B cell (primary cell): ENCODE results near the gene KLK4. TPM values are rescaled to one million over a fixed set of nuclear protein-coding genes. Genes with fewer than 3 reads are reported as not detected.

ENCODE experiments used
- ATAC-seq: fragments of 200-7000 bp; cut with Tn5 transposase; one replicate; pipeline ENCODE4 v1.10.0; 2021; ENCODE audit warnings: low read depth, mild to moderate bottlenecking, moderate number of reproducible peaks, moderate library complexity
- CTCF ChIA-PET: fragments of 350-600 bp; sonication (Branson Sonifier 250); formaldehyde crosslinking; loops from one replicate; lab custom pipeline; 2021; ENCODE audit warnings: antibody characterized with exemption, inconsistent platforms; lab: Charles Lee
- POLR2A ChIA-PET: fragments of 350-600 bp; sonication (Branson Sonifier 250); formaldehyde crosslinking; loops from one replicate; lab custom pipeline; 2021; ENCODE audit warnings: antibody characterized with exemption; lab: Charles Lee
- DNase-seq: peaks from one replicate; pipeline ENCODE4 v3.0.0; 2013
- H2AFZ ChIP-seq: 2 replicates; pipeline ENCODE4 v1.6.1; 2012; ENCODE audit warnings: mild to moderate bottlenecking, low read depth, low read length; ENCODE audit not compliant: insufficient read depth, poor library complexity, severe bottlenecking
- H3K27ac ChIP-seq, 2 donors: 1 replicate in 1 of 2; 2 replicates in 1 of 2; pipeline ENCODE4 v1.5.1; 2012 to 2013; ENCODE audit warnings: low read length in 2 of 2, mild to moderate bottlenecking in 2 of 2, moderate library complexity in 1 of 2
- H3K27me3 ChIP-seq, 4 experiments: fragments of 200-600 bp in 1 of 4; sonication (generic) in 1 of 4; replicated peaks in 1 of 4; 1 replicate in 2 of 4; 2 replicates in 2 of 4; pipeline versions ENCODE4 v1.6.1 to v1.7.0; 2013 to 2016; ENCODE audit warnings: low read length in 3 of 4, mild to moderate bottlenecking in 2 of 4, mixed read lengths in 1 of 4, moderate library complexity in 1 of 4; ENCODE audit not compliant: insufficient read depth in 4 of 4, control insufficient read depth in 3 of 4; ENCODE audit errors: control extremely low read depth in 1 of 4
- H3K36me3 ChIP-seq, 2 experiments: replicated peaks in 1 of 2; 1 replicate in 1 of 2; 2 replicates in 1 of 2; pipeline versions ENCODE4 v1.6.1 to v1.7.1; 2013; ENCODE audit warnings: low read length in 1 of 2; ENCODE audit not compliant: insufficient read depth in 2 of 2, control insufficient read depth in 1 of 2; ENCODE audit errors: control extremely low read depth in 1 of 2, extremely low read depth in 1 of 2
- H3K4me1 ChIP-seq, 2 donors: fragments of 200-600 bp in 1 of 2; sonication (generic) in 1 of 2; 1 replicate in 1 of 2; 2 replicates in 1 of 2; pipeline versions ENCODE4 v1.5.1 to v1.6.1; 2013 to 2017; ENCODE audit warnings: low read length in 2 of 2; ENCODE audit not compliant: control insufficient read depth in 2 of 2, insufficient read depth in 2 of 2
- H3K4me2 ChIP-seq: replicated peaks from 2 replicates; pipeline ENCODE3; 2012; ENCODE audit warnings: mild to moderate bottlenecking, low read depth, low read length; ENCODE audit not compliant: poor library complexity, severe bottlenecking
- H3K4me3 ChIP-seq, 5 experiments: fragments of 200-600 bp in 1 of 5; sonication (generic) in 1 of 5; 1 replicate in 3 of 5; 2 replicates in 2 of 5; pipeline versions ENCODE4 v1.5.1 to v1.7.0; 2011 to 2016; ENCODE audit warnings: low read length in 4 of 5, mild to moderate bottlenecking in 4 of 5, low read depth in 2 of 5, control low read depth in 1 of 5, moderate library complexity in 1 of 5; ENCODE audit not compliant: insufficient read depth in 1 of 5; ENCODE audit errors: control extremely low read depth in 1 of 5, extremely low read depth in 1 of 5
- H3K79me2 ChIP-seq: fragments of 200-600 bp; sonication (generic); one replicate; pipeline ENCODE4 v1.6.0; 2016; ENCODE audit warnings: low read length; ENCODE audit not compliant: control insufficient read depth, insufficient read depth
- H3K9ac ChIP-seq: fragments of 200-600 bp; sonication (generic); 2 replicates; pipeline ENCODE4 v1.6.1; 2017; ENCODE audit warnings: mild to moderate bottlenecking, low read length, moderate library complexity
- H3K9me3 ChIP-seq, 3 donors: one replicate each; pipeline versions ENCODE4 v1.6.1 to v1.7.1; 2013; ENCODE audit warnings: low read length in 2 of 3; ENCODE audit not compliant: control insufficient read depth in 2 of 3, insufficient read depth in 1 of 3; ENCODE audit errors: control extremely low read depth in 1 of 3
- H4K20me1 ChIP-seq: 2 replicates; pipeline ENCODE4 v1.6.0; 2012; ENCODE audit warnings: mild to moderate bottlenecking, low read length; ENCODE audit not compliant: insufficient read depth, control insufficient read depth, poor library complexity, severe bottlenecking
- H3K27ac Mint-ChIP-seq: one replicate; pipeline ENCODE4 v1.8.0; 2021; ENCODE audit warnings: mixed read lengths
- H3K27me3 Mint-ChIP-seq: one replicate; pipeline ENCODE4 v1.8.0; 2021; ENCODE audit warnings: mixed read lengths
- H3K4me1 Mint-ChIP-seq: one replicate; pipeline ENCODE4 v1.8.0; 2021; ENCODE audit warnings: mixed read lengths
- H3K4me3 Mint-ChIP-seq: one replicate; pipeline ENCODE4 v1.8.0; 2021; ENCODE audit warnings: mixed read lengths
- H3K9me3 Mint-ChIP-seq: one replicate; pipeline ENCODE4 v1.8.0; 2022; ENCODE audit warnings: mixed read lengths; ENCODE audit not compliant: insufficient read depth
- CTCF ChIP-seq: fragments of 200-600 bp; IDR thresholded peaks from one replicate; pipeline ENCODE4 v1.8.0; 2022; ENCODE audit warnings: antibody characterized with exemption, mild to moderate bottlenecking
- EZH2 ChIP-seq: IDR thresholded peaks from 2 replicates; pipeline ENCODE4 v1.6.1; 2012; ENCODE audit warnings: borderline replicate concordance, low read depth, mild to moderate bottlenecking, moderate library complexity, low read length; ENCODE audit not compliant: insufficient read depth, poor library complexity, severe bottlenecking
- WGBS: methylation state at CpG from one replicate; pipeline ENCODE4 v1.1.5; 2013; ENCODE audit warnings: missing lambda C conversion rate; ENCODE audit not compliant: insufficient coverage; 5-methylcytosine and 5-hydroxymethylcytosine counted together
- intact Hi-C: fragments of 100-400 bp; cut with micrococcal nuclease; formaldehyde crosslinking; loops from one replicate; pipeline ENCODE4 v1.10.0; 2022
- polyA plus RNA-seq: library from polyadenylated mRNA; depleted of rRNA; stranded (reverse); fragments of >200 nt; gene quantifications from 2 replicates; pipeline ENCODE4 v1.2.3, GENCODE V29; 2012
- total RNA-seq, 2 donors: library from RNA; stranded (reverse); fragments of 120-200 nt in 1 of 2; gene quantifications; 1 replicate in 1 of 2; 2 replicates in 1 of 2; pipeline versions ENCODE4 v1.2.3 to v1.2.4, GENCODE V29; 2013 to 2022

Gene KLK4
- total and polyA plus RNA-seq, 2 donors (not counting 1 experiment from before 2014, with no cell fraction given) = 0.45 to 0.52 TPM

- intact Hi-C loops = no loop called here
- no peaks in the 10 kb centered on the region for H3K9me3 Mint-ChIP-seq
- Histone ChIP-seq H3K79me2 (no peaks in the 10 kb centered on the region), H3K27ac (no peak overlapping the region), H3K4me1 (peaks cover under 1 to 5% of the 10 kb centered on the region in 2 donors), H2AFZ (no peak overlapping the region), H3K27me3 (no peaks in the 10 kb centered on the region), H3K9ac (no peak overlapping the region), H3K4me3 (no peak overlapping the region), H3K36me3 (no peaks in the 10 kb centered on the region), H3K4me2 (no peak overlapping the region), H3K9me3 (no peaks in the 10 kb centered on the region), H4K20me1 (no peaks in the 10 kb centered on the region)
- POLR2A ChIA-PET = no interaction called here
- WGBS = no CpG with 5 or more reads among the region's 3 CpGs
- ATAC-seq = no peak
- H3K27ac Mint-ChIP-seq = no peak overlapping the region
- DNase-seq = no peak
- no peak overlapping the region for H3K4me3 Mint-ChIP-seq
- peaks cover 7% of the 10 kb centered on the region for H3K4me1 Mint-ChIP-seq
- CTCF ChIA-PET = interaction anchor here (0.8 to 1.8 kb wide), 2 partner anchors 40 to 44 kb away, joined by 3 to 13 read pairs; no protein-coding TSS in a partner anchor
- peaks cover 19% of the 10 kb centered on the region for H3K27me3 Mint-ChIP-seq
- TF ChIP-seq CTCF = no peak
- TF ChIP-seq EZH2 = no peak
These were observed 29.0 kb downstream of the KLK4 start for GRCh38 chr19:50882188-50882587.

- no peak for TF ChIP-seq CTCF
- TF ChIP-seq EZH2 = no peak
- no peak overlapping the region for H3K27ac ChIP-seq
- POLR2A ChIA-PET = no interaction called here
- no peak overlapping the region for H3K4me3 Mint-ChIP-seq
- no peaks in the 10 kb centered on the region for H3K9me3 Mint-ChIP-seq
- no peak overlapping the region for H3K4me2 ChIP-seq
- no peak overlapping the region for H3K4me3 ChIP-seq
- peaks cover 7% of the 10 kb centered on the region for H3K4me1 Mint-ChIP-seq
- DNase-seq (no peak), ATAC-seq (no peak)
- H3K27me3 Mint-ChIP-seq = peaks cover 9% of the 10 kb centered on the region
- no peak overlapping the region for H2AFZ ChIP-seq
- no peaks in the 10 kb centered on the region for H3K36me3 ChIP-seq
- no peaks in the 10 kb centered on the region for H3K27me3 ChIP-seq
- no peak overlapping the region for H3K27ac Mint-ChIP-seq
- no peaks in the 10 kb centered on the region for H3K9me3 ChIP-seq
- intact Hi-C loops = no loop called here
- 85% methylated on average over 5 of the region's 5 CpGs for WGBS
- H3K9ac ChIP-seq = no peak overlapping the region
- H4K20me1 ChIP-seq = no peaks in the 10 kb centered on the region
- no peaks in the 10 kb centered on the region for H3K79me2 ChIP-seq
- peaks cover 15 to 20% of the 10 kb centered on the region in 2 donors for H3K4me1 ChIP-seq
- CTCF ChIA-PET = no interaction called here
These were observed 31.0 kb downstream of the KLK4 start for GRCh38 chr19:50880241-50880640.
